Gastroesophageal sphincter (tissue), 4 donors: Measurements from ENCODE around the gene POLR3K. TPM values are rescaled to one million over a fixed set of nuclear protein-coding genes. Genes with fewer than 3 reads are reported as not detected.

ENCODE experiments used
- ATAC-seq: fragments of 150-250 bp; one replicate; pipeline ENCODE4 v1.9.1; 2016; ENCODE audit warnings: mild to moderate bottlenecking, moderate library complexity
- H3K27ac ChIP-seq, 4 donors: fragments of 200-600 bp; sonication (generic) in 3 of 4; 1 replicate in 3 of 4; 2 replicates in 1 of 4; pipeline ENCODE4 v1.5.1; 2016 to 2019
- H3K27me3 ChIP-seq: fragments of 200-600 bp; sonication (generic); one replicate; pipeline ENCODE4 v1.5.1; 2019
- H3K36me3 ChIP-seq, 2 donors: fragments of 200-600 bp; sonication (generic); one replicate each; pipeline ENCODE4 v1.5.1; 2019; ENCODE audit warnings: control low read depth in 1 of 2
- H3K4me1 ChIP-seq, 3 donors: fragments of 200-600 bp; sonication (generic); 1 replicate in 2 of 3; 2 replicates in 1 of 3; pipeline ENCODE4 v1.5.1; 2016 to 2019; ENCODE audit warnings: control low read depth in 2 of 3
- H3K4me3 ChIP-seq, 2 donors: fragments of 200-600 bp; sonication (generic); one replicate each; pipeline ENCODE4 v1.5.1; 2019; ENCODE audit warnings: mild to moderate bottlenecking in 1 of 2, moderate library complexity in 1 of 2
- H3K9me3 ChIP-seq, 3 donors: fragments of 200-600 bp; sonication (generic); one replicate each; pipeline ENCODE4 v1.5.1; 2017 to 2019; ENCODE audit warnings: control low read depth in 2 of 3
- EP300 ChIP-seq: sonication (generic); formaldehyde crosslinking; IDR thresholded peaks from one replicate; pipeline ENCODE4 v1.6.1; 2017; ENCODE audit warnings: antibody characterized with exemption, mild to moderate bottlenecking
- POLR2A ChIP-seq, 2 donors: fragments of 450-650 bp; IDR thresholded peaks; one replicate each; pipeline ENCODE4 v1.6.1; 2017; ENCODE audit warnings: antibody characterized with exemption in 2 of 2, mild to moderate bottlenecking in 2 of 2, moderate library complexity in 1 of 2
- POLR2AphosphoS5 ChIP-seq: sonication (generic); formaldehyde crosslinking; IDR thresholded peaks from one replicate; pipeline ENCODE4 v1.6.1; 2017; ENCODE audit warnings: antibody characterized with exemption
- WGBS, 2 donors: methylation state at CpG; one replicate each; pipeline ENCODE4 v1.1.5; 2018; ENCODE audit warnings: low coverage in 1 of 2; 5-methylcytosine and 5-hydroxymethylcytosine counted together
- total RNA-seq, 4 donors: library from RNA; depleted of rRNA; stranded (reverse); fragments of >200 nt; gene quantifications; one replicate each; pipeline ENCODE4 v1.1.0, GENCODE V29; 2016
- TF ChIP-seq, protein P1 (sequence below), 4 experiments: fragments of 200-600 bp in 2 of 4; fragments of 450-650 bp in 2 of 4; sonication (generic) in 1 of 4; IDR thresholded peaks; one replicate each; pipeline ENCODE4 v1.5.1; 2017 to 2019; ENCODE audit warnings: antibody characterized with exemption in 4 of 4, mild to moderate bottlenecking in 2 of 4, moderate library complexity in 2 of 4

POLR3K gene
- total RNA-seq, 4 donors from 2014 or later, result 2.6 to 5.1 (median 4.5) TPM

DNA sequence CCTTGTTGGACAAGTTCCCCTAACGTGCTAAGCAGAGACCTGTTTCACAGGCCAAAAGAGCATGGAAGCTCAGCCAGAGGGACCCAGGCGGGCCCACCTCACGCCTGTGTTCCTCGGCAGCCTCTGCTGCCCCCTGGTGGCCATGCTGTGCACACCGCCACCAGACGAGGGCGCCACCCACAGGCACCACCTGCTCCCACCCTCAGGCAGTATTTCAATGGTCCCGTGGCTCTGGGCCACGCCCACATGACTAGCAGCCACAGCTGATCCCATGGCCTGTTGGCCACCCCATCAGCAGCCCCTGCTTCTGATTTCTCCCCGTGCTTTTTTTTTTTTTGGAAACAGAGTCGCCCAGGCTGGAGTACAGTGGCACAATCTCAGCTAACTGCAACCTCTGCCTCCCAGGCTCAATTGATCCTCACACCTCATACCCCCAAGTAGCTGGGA is 43.5 kb upstream of the POLR3K start:
- peak; percentile 87 for ATAC-seq
- Histone ChIP-seq H3K4me1 (peaks cover 0 to 33% (median 0%) of the 10 kb centered on the region in 3 donors), H3K27me3 (no peaks in the 10 kb centered on the region), H3K9me3 (no peaks in the 10 kb centered on the region), H3K27ac (no peak overlapping the region), H3K4me3 (no peak overlapping the region), H3K36me3 (peaks cover 0 to 51% of the 10 kb centered on the region in 2 donors)
- TF ChIP-seq EP300 (no peak), POLR2A (IDR thresholded peaks at IDR 0.05) (no peak), POLR2AphosphoS5 (peak; percentile 38)
- TF ChIP-seq, protein P1, sequence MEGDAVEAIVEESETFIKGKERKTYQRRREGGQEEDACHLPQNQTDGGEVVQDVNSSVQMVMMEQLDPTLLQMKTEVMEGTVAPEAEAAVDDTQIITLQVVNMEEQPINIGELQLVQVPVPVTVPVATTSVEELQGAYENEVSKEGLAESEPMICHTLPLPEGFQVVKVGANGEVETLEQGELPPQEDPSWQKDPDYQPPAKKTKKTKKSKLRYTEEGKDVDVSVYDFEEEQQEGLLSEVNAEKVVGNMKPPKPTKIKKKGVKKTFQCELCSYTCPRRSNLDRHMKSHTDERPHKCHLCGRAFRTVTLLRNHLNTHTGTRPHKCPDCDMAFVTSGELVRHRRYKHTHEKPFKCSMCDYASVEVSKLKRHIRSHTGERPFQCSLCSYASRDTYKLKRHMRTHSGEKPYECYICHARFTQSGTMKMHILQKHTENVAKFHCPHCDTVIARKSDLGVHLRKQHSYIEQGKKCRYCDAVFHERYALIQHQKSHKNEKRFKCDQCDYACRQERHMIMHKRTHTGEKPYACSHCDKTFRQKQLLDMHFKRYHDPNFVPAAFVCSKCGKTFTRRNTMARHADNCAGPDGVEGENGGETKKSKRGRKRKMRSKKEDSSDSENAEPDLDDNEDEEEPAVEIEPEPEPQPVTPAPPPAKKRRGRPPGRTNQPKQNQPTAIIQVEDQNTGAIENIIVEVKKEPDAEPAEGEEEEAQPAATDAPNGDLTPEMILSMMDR (IDR thresholded peaks at IDR 0.05), result peak in 3 of 4 experiments; percentile 99 to 100 (median 100)
- 21% methylated on average over 5 of the region's 11 CpGs; no CpG with 5 or more reads in 1 of the 2 donors for WGBS, 2 donors

DNA sequence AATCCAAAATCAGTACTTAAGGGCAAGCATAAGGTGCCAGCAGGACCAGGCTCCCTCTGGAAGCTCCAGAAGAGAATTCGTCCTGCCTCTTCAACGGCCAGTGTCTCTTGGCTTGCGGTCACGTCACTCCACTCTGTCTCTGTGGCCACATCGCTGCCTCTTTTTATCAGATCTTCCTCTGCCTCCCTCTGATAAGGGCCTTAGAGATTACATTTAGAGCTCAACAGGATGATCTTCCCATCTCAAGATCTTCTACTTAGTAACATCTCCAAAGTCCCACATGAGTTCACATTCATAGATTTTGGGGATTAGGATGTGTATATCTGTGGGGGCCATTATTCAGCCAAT is 41.5 kb upstream of the POLR3K start:
- WGBS, 2 donors, result 72 to 87% methylated on average over 5 of the region's 5 CpGs
- Histone ChIP-seq H3K4me1 (peaks cover 0 to 31% (median 0%) of the 10 kb centered on the region in 3 donors), H3K27me3 (no peaks in the 10 kb centered on the region), H3K4me3 (no peak overlapping the region), H3K36me3 (peaks cover 0 to 56% of the 10 kb centered on the region in 2 donors), H3K27ac (no peak overlapping the region), H3K9me3 (no peaks in the 10 kb centered on the region)
- ATAC-seq, result no peak
- TF ChIP-seq POLR2AphosphoS5 (no peak), POLR2A (IDR thresholded peaks at IDR 0.05) (no peak), EP300 (no peak)
- TF ChIP-seq, protein P1 (IDR thresholded peaks at IDR 0.05), result no peak

DNA sequence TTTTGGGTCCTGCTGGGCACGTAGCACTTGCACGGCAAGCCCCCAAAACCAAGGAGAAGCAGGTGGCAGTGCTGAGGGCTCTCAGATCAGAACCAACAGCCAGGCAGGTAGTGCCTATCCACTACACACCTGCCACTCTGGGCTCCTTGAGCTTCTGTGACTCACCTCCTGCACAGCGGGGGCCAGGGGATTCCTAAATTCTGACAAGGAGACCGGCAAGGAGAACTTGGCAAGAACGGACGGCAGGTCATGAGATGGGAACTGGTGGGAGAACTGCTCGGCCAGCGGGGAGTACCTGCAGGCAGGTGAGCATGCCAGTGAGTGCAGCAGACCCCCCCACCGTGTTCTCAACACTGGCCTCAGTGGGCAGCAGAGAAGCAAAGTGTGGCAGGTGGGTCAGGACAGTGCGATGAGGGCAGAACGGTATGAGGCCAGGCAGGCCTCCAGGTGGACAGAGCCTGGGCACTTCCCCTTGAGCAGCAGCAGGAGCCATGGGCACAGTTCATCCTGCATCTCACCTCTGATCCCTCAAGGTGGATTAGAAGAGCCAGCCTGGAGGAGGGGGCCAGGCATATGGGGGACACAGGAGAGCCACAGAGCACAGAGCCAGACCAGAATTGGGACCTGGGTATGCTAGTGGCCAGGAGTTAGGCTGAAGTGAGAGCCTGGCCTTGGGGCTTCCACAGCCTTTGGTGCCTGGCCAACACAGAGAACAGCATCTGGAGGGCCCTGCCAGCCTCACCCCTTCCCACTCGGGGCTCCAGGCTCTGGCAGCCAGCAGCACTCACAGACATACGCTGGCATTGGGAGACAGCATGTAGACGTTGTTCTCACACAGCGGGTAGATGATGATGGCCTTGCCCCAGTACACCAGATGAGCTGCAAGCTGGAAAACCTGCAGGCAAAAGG is 39.3 kb upstream of the POLR3K start:
- no peak for ATAC-seq
- no peak overlapping the region for H3K4me3 ChIP-seq

DNA sequence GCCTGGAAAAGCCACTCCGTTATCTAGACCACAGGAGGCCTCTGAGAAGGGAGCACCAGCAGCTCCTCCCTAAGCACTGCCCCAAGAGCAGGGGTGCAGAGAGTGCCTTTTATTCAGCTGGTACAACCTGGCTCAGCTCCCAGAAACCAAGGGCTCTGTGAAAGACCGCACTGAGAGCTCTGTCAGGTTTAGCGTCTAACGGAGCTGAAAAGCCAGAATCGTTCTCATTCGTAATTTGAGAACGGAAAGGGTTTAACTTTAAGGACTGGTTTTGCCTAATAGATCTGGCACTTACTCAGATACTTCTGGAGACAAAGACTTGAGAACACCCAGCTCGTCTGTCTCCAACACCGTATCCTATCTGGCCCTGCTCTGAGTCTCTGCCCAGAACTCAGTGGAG is 38.1 kb upstream of the POLR3K start:
- ATAC-seq, result no peak

More for the DNA sequence above, 39.3 kb upstream of the POLR3K start:
- H3K9me3 ChIP-seq, result no peaks in the 10 kb centered on the region
- no peak for TF ChIP-seq POLR2AphosphoS5
- H3K36me3 ChIP-seq, result peaks cover 0 to 60% of the 10 kb centered on the region in 2 donors
- WGBS, 2 donors, result 40% methylated on average over 1 of the region's 15 CpGs; no CpG with 5 or more reads in 1 of the 2 donors
- H3K27ac ChIP-seq, result peak overlapping the region in 1 of 4 donors; percentile 35
- H3K27me3 ChIP-seq, result no peaks in the 10 kb centered on the region
- H3K4me1 ChIP-seq, result peaks cover 0 to 29% (median 0%) of the 10 kb centered on the region in 3 donors

DNA sequence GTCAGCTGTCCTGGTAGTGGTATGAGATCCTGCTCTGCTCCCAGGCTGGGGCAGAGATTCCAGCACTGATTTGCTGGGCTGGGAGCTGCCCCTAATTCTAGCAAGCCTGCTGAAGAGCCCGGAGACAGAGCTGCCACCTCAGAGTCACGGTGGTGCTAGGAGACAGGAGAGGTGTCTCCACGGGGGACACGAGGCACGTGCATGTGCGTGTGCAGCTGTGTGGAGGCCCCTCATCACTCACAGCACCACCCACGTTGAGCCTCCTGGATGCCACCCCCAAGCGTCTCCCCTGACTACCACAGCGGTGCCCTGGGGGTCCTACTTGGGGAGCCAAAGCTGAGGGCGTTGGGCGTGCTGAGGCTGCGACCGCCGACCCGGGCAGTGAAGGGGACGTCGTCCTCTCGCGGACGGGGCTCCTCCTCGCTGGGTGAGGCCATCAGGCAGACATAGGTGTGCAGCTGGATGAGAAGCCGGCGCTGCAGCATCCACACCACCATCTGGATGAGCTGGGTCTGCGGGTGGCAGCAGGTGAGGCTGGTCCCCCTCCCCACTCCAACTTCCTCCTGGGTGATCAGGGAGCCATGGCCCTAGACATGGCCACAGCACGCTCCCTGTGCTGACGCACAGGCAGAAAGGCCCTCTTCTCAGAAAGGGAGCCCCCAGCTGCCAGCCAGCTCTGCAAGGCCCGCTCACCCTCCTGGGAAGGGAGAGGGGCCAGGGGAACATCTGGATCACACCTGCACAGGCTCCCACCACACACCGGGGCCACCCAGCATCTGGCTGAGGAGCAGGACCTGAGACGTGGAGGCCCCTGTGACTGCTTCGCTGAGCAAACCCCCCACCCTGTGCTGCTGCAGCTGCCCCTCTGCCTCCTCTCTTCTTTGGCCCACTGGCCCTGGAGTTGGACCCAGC is 36.2 kb upstream of the POLR3K start:
- TF ChIP-seq EP300 (no peak), POLR2AphosphoS5 (no peak), POLR2A (IDR thresholded peaks at IDR 0.05) (no peak)
- TF ChIP-seq, protein P1 (IDR thresholded peaks at IDR 0.05), result no peak
- no peak overlapping the region for H3K4me3 ChIP-seq
- 80 to 90% methylated on average over 1 to 8 of the region's 30 CpGs for WGBS, 2 donors
- H3K36me3 ChIP-seq, result peaks cover 0 to 83% of the 10 kb centered on the region in 2 donors
- no peak overlapping the region for H3K27ac ChIP-seq
- peaks cover 0 to 35% (median 15%) of the 10 kb centered on the region in 3 donors for H3K4me1 ChIP-seq
- no peaks in the 10 kb centered on the region for H3K27me3 ChIP-seq
- no peaks in the 10 kb centered on the region for H3K9me3 ChIP-seq
- ATAC-seq, result no peak

More for the DNA sequence above, 38.1 kb upstream of the POLR3K start:
- no peak overlapping the region for H3K4me3 ChIP-seq
- H3K27ac ChIP-seq, result peak overlapping the region in 2 of 4 donors; percentile 34 to 35
- H3K4me1 ChIP-seq, result peaks cover 0 to 18% (median 0%) of the 10 kb centered on the region in 3 donors
- no peak for TF ChIP-seq EP300
- no peak for TF ChIP-seq POLR2AphosphoS5
- TF ChIP-seq POLR2A (IDR thresholded peaks at IDR 0.05), result no peak
- no peaks in the 10 kb centered on the region for H3K27me3 ChIP-seq
- peaks cover 0 to 68% of the 10 kb centered on the region in 2 donors for H3K36me3 ChIP-seq
- no peaks in the 10 kb centered on the region for H3K9me3 ChIP-seq
- WGBS, 2 donors, result 61% methylated on average over 6 of the region's 9 CpGs; no CpG with 5 or more reads in 1 of the 2 donors
